GM08714 (cell line): ENCODE measurements around the gene CDK4.

Experiments used
- H3K4me3 ChIP-seq: fragments of 200-500 bp; sonication (Bioruptor generic); 2 replicates; pipeline ENCODE4 v1.5.1; 2014; ENCODE audit warnings: mild to moderate bottlenecking, low read length, inconsistent platforms
- ZNF274 ChIP-seq: IDR thresholded peaks from 2 replicates; pipeline ENCODE4 v1.6.1; 2012; ENCODE audit warnings: mild to moderate bottlenecking, low read depth, low read length

Gene CDK4

DNA sequence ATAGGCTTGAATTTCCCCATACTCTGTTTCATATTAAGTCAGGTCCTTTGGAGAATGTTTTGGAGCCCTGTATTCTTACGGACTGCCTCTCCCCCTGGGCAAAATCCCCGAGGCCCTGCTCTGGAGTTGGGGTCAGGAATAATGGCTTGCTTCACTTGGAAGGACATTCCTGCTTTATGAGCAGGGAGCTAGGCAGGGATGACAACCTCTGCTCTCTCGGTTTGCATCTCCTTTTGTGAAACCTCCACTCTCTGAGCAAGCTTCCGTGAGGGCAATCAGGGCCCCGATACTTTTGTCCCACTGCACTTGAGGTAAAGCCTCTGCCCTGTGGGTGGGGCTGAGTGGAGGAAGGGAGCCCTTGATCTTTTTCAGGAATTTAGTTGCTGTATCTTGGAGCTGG is 38.9 kb downstream of the CDK4 start:
- TF ChIP-seq ZNF274, result no peak

GRCh38 chr12:57712701-57713100 is 39.4 kb downstream of the CDK4 start:
- no peak for TF ChIP-seq ZNF274
- no peak overlapping the region for H3K4me3 ChIP-seq

More for the DNA sequence above, 38.9 kb downstream of the CDK4 start:
- no peak overlapping the region for H3K4me3 ChIP-seq

DNA sequence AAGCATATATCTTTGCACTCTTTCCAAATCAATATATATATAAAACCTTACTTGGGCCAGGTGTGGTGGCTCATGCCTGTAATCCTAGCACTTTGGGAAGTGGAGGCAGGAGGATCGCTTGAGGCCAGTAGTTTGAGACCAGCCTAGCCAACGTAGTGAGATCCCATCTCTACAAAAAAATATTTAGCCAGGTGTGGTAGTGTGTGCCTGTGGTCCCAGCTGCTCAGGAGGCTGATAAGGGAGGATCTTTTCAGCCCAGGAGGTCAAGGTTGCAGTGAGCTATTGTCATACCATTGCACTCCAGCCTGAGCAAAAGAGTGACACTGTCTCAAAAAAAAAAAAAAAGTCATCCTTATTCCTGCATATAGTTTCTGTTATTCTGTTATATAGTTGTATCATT is 43.8 kb downstream of the CDK4 start:
- no peak for TF ChIP-seq ZNF274
- H3K4me3 ChIP-seq, result no peak overlapping the region

- no peak overlapping the region for H3K4me3 ChIP-seq
- no peak for TF ChIP-seq ZNF274
Observed at GRCh38 chr12:57707250-57707649, 44.9 kb downstream of the CDK4 start.

DNA sequence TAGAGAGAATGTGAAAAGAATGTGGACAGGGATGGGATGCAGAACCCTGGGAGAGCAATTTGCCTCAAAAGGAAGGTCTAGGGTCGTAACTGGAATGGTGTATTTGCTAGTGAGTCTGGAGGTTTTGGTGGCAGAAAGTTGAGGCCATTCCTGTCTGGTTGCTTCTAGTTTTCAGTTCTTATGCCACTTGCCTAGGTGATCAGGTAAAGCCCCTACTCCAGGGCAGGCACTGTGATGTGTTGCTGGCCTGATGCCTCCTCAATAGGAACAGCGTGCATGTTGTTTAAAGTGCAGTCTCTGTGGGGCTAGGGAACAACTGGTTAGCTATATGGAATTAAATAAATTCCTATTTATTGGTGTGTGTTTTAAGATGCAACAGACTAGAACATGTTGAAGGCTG is 51.8 kb downstream of the CDK4 start:
- H3K4me3 ChIP-seq, result no peak overlapping the region
- no peak for TF ChIP-seq ZNF274

DNA sequence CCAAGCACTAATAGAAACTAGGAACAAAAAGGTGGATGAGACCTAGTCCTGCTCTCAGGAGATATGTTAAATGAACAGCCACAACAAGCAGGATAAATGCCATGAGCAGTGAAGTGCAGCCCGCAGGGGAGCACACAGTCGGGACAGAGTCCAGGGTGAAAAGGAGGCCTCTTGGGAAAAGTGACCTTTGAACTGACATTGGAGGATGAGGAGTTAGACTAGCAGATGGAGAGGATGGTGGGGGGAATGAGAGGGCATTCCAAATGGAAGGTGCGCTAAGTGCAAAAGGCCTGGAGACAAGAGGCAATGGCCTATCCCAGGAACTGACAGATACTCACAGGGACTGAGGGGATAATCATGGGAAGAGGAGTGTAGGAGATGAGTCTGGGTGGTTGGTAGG is 53.7 kb downstream of the CDK4 start:
- TF ChIP-seq ZNF274, result no peak
- H3K4me3 ChIP-seq, result no peak overlapping the region
